PFSK-1 (cell line): ENCODE measurements around the gene PLIN4.

Experiments
- FOXP2 ChIP-seq: optimal IDR thresholded peaks from 2 replicates; pipeline ENCODE3; 2011; ENCODE audit warnings: borderline replicate concordance, control low read depth, inconsistent platforms; ENCODE audit not compliant: insufficient read depth; ENCODE audit errors: extremely low read length, extremely low read depth
- POLR2AphosphoS5 ChIP-seq: IDR thresholded peaks from 2 replicates; pipeline ENCODE4 v1.6.1; 2012; ENCODE audit warnings: low read depth, mild to moderate bottlenecking, control low read depth, low read length, moderate library complexity
- SIN3A ChIP-seq: IDR thresholded peaks from 2 replicates; pipeline ENCODE4 v1.6.1; 2012; ENCODE audit warnings: mild to moderate bottlenecking, low read length, moderate library complexity, borderline replicate concordance; ENCODE audit not compliant: insufficient read depth
- TAF1 ChIP-seq: IDR thresholded peaks from 2 replicates; pipeline ENCODE4 v1.6.1; 2012; ENCODE audit warnings: low read length, control low read depth, borderline replicate concordance; ENCODE audit not compliant: insufficient read depth
- TF ChIP-seq, protein P1 (sequence below), 2 experiments: IDR thresholded peaks; 2 replicates each; pipeline versions ENCODE4 v1.6.1 to v1.8.0; 2011 to 2012; ENCODE audit warnings: low read depth in 2 of 2, low read length in 2 of 2, control low read depth in 1 of 2, inconsistent platforms in 1 of 2, mild to moderate bottlenecking in 1 of 2, moderate library complexity in 1 of 2; ENCODE audit not compliant: insufficient read depth in 1 of 2

The PLIN4 gene

DNA sequence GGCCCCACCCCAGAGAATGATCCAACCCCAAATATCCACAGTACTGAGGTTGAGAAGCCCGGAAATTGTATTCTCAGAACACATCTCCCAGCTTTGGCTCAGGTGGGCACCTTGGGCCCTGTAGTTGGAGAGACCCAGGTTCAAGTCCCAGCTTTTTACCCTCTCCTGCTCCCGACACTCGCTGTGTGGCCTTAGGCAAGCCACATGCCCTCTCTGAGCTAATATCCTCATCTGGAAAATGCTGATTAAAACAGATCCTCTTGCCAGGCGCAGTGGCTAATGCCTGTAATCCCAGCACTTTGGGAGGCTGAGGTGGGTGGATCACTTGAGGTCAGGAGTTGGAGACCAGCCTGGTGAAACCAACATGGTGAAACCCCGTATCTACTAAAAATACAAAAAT lies 2.6 kb downstream of the PLIN4 start:
- TF ChIP-seq POLR2AphosphoS5: no peak
- TF ChIP-seq, protein P1, sequence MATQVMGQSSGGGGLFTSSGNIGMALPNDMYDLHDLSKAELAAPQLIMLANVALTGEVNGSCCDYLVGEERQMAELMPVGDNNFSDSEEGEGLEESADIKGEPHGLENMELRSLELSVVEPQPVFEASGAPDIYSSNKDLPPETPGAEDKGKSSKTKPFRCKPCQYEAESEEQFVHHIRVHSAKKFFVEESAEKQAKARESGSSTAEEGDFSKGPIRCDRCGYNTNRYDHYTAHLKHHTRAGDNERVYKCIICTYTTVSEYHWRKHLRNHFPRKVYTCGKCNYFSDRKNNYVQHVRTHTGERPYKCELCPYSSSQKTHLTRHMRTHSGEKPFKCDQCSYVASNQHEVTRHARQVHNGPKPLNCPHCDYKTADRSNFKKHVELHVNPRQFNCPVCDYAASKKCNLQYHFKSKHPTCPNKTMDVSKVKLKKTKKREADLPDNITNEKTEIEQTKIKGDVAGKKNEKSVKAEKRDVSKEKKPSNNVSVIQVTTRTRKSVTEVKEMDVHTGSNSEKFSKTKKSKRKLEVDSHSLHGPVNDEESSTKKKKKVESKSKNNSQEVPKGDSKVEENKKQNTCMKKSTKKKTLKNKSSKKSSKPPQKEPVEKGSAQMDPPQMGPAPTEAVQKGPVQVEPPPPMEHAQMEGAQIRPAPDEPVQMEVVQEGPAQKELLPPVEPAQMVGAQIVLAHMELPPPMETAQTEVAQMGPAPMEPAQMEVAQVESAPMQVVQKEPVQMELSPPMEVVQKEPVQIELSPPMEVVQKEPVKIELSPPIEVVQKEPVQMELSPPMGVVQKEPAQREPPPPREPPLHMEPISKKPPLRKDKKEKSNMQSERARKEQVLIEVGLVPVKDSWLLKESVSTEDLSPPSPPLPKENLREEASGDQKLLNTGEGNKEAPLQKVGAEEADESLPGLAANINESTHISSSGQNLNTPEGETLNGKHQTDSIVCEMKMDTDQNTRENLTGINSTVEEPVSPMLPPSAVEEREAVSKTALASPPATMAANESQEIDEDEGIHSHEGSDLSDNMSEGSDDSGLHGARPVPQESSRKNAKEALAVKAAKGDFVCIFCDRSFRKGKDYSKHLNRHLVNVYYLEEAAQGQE (IDR thresholded peaks at IDR 0.05; ENCODE audit: insufficient read depth in 1 of 2, low read depth in 2 of 2, low read length in 2 of 2): no peak
- TF ChIP-seq FOXP2: no peak
- TF ChIP-seq SIN3A: no peak
- TF ChIP-seq TAF1: no peak

- TF ChIP-seq SIN3A (no peak), FOXP2 (no peak), POLR2AphosphoS5 (no peak), TAF1 (no peak)
- TF ChIP-seq, protein P1 (IDR thresholded peaks at IDR 0.05; ENCODE audit: insufficient read depth in 1 of 2, low read depth in 2 of 2, low read length in 2 of 2): no peak
These were observed 5.0 kb downstream of the PLIN4 start for GRCh38 chr19:4513248-4513647.

GRCh38 chr19:4512070-4512469 lies 6.2 kb downstream of the PLIN4 start:
- TF ChIP-seq FOXP2 (no peak), TAF1 (no peak), SIN3A (no peak), POLR2AphosphoS5 (no peak)
- TF ChIP-seq, protein P1 (IDR thresholded peaks at IDR 0.05; ENCODE audit: insufficient read depth in 1 of 2, low read depth in 2 of 2, low read length in 2 of 2): no peak

DNA sequence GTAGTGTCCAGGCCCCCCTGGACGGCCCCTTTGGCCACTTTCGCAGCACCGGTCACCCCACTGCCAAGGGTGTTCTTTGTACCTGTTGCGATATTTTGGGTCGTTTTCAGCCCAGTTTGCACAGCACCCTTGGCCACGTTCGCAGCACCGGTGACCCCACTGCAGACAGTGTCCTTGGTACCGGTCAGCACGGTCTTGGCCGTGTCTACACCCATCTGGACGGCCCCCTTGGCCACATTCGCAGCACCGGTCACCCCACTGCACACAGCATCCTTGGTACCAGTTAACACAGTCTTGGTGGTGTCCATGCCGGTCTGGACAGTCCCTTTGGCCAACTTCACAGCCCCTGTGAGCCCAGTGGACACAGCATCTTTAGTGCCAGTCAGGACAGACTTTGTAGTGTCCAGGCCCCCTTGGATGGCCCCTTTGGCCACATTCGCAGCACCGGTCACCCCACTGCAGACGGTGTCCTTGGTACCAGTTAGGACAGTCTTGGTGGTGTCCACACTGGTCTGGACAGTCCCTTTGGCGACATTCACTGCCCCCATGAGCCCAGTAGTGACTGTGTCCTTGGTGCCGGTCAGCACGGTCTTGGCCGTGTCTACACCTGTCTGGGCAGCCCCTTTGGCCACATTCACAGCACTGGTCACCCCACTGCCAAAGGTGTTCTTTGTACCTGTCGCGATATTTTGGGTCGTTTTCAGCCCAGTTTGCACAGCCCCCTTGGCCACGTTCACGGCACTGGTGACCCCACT lies 6.8 kb downstream of the PLIN4 start:
- TF ChIP-seq TAF1: no peak
- no peak for TF ChIP-seq FOXP2
- no peak for TF ChIP-seq POLR2AphosphoS5
- no peak for TF ChIP-seq SIN3A
- TF ChIP-seq, protein P1 (IDR thresholded peaks at IDR 0.05; ENCODE audit: insufficient read depth in 1 of 2, low read depth in 2 of 2, low read length in 2 of 2): no peak
